ENCODE results near the gene THNSL1.

The THNSL1 gene

GRCh38 chr10:25038325-25038724 lies 21.9 kb downstream of the THNSL1 start (continued):
- TF ChIP-seq WT1 (tag by site-specific recombination; IDR thresholded peaks at IDR 0.05) (no peak), ZNF791 (tag by site-specific recombination; IDR thresholded peaks at IDR 0.05) (no peak)

- no peaks in the 10 kb centered on the region for H3K4me1 ChIP-seq (ENCODE audit: control insufficient read depth, insufficient read depth, low read length)
- H3K9me3 ChIP-seq (ENCODE audit: control insufficient read depth, insufficient read depth, low read depth, low read length): no peaks in the 10 kb centered on the region
- TF ChIP-seq ZNF121 (tag by site-specific recombination; IDR thresholded peaks at IDR 0.05): no peak
- no peak for TF ChIP-seq ZNF548 (tag by site-specific recombination; IDR thresholded peaks at IDR 0.05)
- TF ChIP-seq ZNF785 (tag by site-specific recombination; IDR thresholded peaks at IDR 0.05): no peak
- no peak for TF ChIP-seq ZNF707 (tag by site-specific recombination; IDR thresholded peaks at IDR 0.05)
- no peak for TF ChIP-seq ZNF549 (tag by site-specific recombination; IDR thresholded peaks at IDR 0.05)
- no peak for TF ChIP-seq ZNF530 (tag by site-specific recombination; IDR thresholded peaks at IDR 0.05; ENCODE audit: low read depth)
- no peak for TF ChIP-seq ZNF202 (tag by site-specific recombination; IDR thresholded peaks at IDR 0.05; ENCODE audit: borderline replicate concordance)
- no peak for TF ChIP-seq TSHZ1 (tag by site-specific recombination; IDR thresholded peaks at IDR 0.05; ENCODE audit: borderline replicate concordance)
- no peak for TF ChIP-seq HOXC10 (CRISPR knock-in tag; IDR thresholded peaks at IDR 0.05)
- no peak for TF ChIP-seq ZBTB8A (tag by site-specific recombination; IDR thresholded peaks at IDR 0.05)
- no peak for TF ChIP-seq ZNF266 (tag by site-specific recombination; IDR thresholded peaks at IDR 0.05; ENCODE audit: low read depth)
- TF ChIP-seq ZNF585B (tag by site-specific recombination; IDR thresholded peaks at IDR 0.05): no peak
- H3K36me3 ChIP-seq (ENCODE audit: control insufficient read depth in 2 of 2, insufficient read depth in 1 of 2, low read length in 2 of 2): no peaks in the 10 kb centered on the region
- ChIA-PET CTCF (interaction anchor here (0.7 to 1.3 kb wide), 2 partner anchors 42 to 664 kb away, joined by 3 to 4 read pairs; no protein-coding TSS in a partner anchor), POLR2A (no interaction called here)
- H3K27ac ChIP-seq (ENCODE audit: extremely low read depth, low read depth, low read length): no peak overlapping the region
- H3K4me3 ChIP-seq (ENCODE audit: low read depth, low read length): no peak overlapping the region
Observed at GRCh38 chr10:25039531-25039930, 23.1 kb downstream of the THNSL1 start.

- no peaks in the 10 kb centered on the region for H3K9me3 ChIP-seq (ENCODE audit: control insufficient read depth, insufficient read depth, low read depth, low read length)
- ChIA-PET CTCF (no interaction called here), POLR2A (interaction anchor here (0.6 kb wide), 1 partner anchor 10 kb away, joined by 4 read pairs; no protein-coding TSS in a partner anchor)
- H3K36me3 ChIP-seq (ENCODE audit: control insufficient read depth in 2 of 2, insufficient read depth in 1 of 2, low read length in 2 of 2): no peaks in the 10 kb centered on the region
- no peak overlapping the region for H3K27ac ChIP-seq (ENCODE audit: extremely low read depth, low read depth, low read length)
- H3K4me1 ChIP-seq (ENCODE audit: control insufficient read depth, insufficient read depth, low read length): no peaks in the 10 kb centered on the region
- TF ChIP-seq SP2 (tag by site-specific recombination; IDR thresholded peaks at IDR 0.05) (no peak), ZBTB1 (tag by site-specific recombination; IDR thresholded peaks at IDR 0.05) (no peak), ZNF560 (tag by site-specific recombination; IDR thresholded peaks at IDR 0.05; ENCODE audit: borderline replicate concordance) (no peak), SCRT1 (tag by site-specific recombination; IDR thresholded peaks at IDR 0.05; ENCODE audit: borderline replicate concordance) (no peak), SETDB1 (IDR thresholded peaks at IDR 0.05; ENCODE audit: insufficient read length, low read length) (no peak), ZFHX2 (tag by site-specific recombination; conservative IDR thresholded peaks at IDR 0.05) (no peak), ZNF501 (tag by site-specific recombination; IDR thresholded peaks at IDR 0.05) (no peak), ZNF488 (tag by site-specific recombination; IDR thresholded peaks at IDR 0.05) (no peak), ZNF211 (tag by site-specific recombination; IDR thresholded peaks at IDR 0.05; ENCODE audit: low read depth) (no peak), PATZ1 (tag by site-specific recombination; IDR thresholded peaks at IDR 0.05) (no peak), HOXC10 (CRISPR knock-in tag; IDR thresholded peaks at IDR 0.05) (no peak), KLF10 (tag by site-specific recombination; IDR thresholded peaks at IDR 0.05) (no peak), ZXDB (tag by site-specific recombination; IDR thresholded peaks at IDR 0.05) (no peak), ZNF747 (tag by site-specific recombination; IDR thresholded peaks at IDR 0.05) (no peak), ZNF76 (tag by site-specific recombination; IDR thresholded peaks at IDR 0.05; ENCODE audit: borderline replicate concordance, low read depth) (no peak), ZNF140 (tag by site-specific recombination; IDR thresholded peaks at IDR 0.05) (no peak), ZNF664 (tag by site-specific recombination; IDR thresholded peaks at IDR 0.05) (no peak), ZNF24 (tag by site-specific recombination; IDR thresholded peaks at IDR 0.05) (no peak)
- no peak overlapping the region for H3K4me3 ChIP-seq (ENCODE audit: low read depth, low read length)
Observed at GRCh38 chr10:25046641-25047040, 30.2 kb downstream of the THNSL1 start.
